Stimulated activated CD4-positive, alpha-beta T cell treated with anti-CD3 and anti-CD28 coated beads, TNF-alpha, amount 100 ng/mL, for 1 hour (primary cell): ENCODE results near the gene C1QTNF3.
"Not testable (repeated sequence)": the region's sequence is repeated elsewhere in the genome, so short reads cannot be mapped to it uniquely, and the experiment has no call there.

Source experiments
- DNase-seq, 3 donors: peaks; one replicate each; pipeline ENCODE4 v3.0.0-alpha.2; 2020; ENCODE audit warnings: low read depth in 3 of 3, low spot score in 1 of 3

The C1QTNF3 gene

GRCh38 chr5:34026089-34026761 lies 16.8 kb downstream of the C1QTNF3 start:
- no peak for DNase-seq

- DNase-seq: no peak
These were observed 20.8 kb downstream of the C1QTNF3 start for GRCh38 chr5:34022121-34022705.

- no peak for DNase-seq
These were observed 21.7 kb downstream of the C1QTNF3 start for GRCh38 chr5:34021334-34021733.

- no peak for DNase-seq
These were observed 22.3 kb downstream of the C1QTNF3 start for GRCh38 chr5:34020726-34021125.

GRCh38 chr5:34017254-34017653 lies 25.8 kb downstream of the C1QTNF3 start:
- DNase-seq: no peak

DNA sequence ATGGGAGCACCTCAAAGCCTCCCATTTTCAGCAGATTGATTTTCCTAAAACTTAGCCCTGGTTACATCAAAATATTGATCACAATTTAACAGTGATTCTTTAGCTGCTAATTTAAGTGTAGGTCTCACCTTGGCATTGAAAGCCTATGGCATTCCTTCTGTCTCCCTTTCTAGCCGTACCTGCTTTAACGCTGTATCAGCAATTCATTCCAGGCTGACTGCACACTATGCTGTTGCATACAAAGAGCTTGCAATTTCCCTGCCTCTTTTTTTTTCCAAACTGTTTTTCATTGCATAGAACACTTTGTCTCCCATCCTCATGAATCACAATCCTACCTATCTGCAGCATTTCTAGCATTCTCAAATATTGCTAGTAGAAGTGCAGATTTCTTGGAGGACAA lies 26.3 kb downstream of the C1QTNF3 start:
- DNase-seq: no peak

DNA sequence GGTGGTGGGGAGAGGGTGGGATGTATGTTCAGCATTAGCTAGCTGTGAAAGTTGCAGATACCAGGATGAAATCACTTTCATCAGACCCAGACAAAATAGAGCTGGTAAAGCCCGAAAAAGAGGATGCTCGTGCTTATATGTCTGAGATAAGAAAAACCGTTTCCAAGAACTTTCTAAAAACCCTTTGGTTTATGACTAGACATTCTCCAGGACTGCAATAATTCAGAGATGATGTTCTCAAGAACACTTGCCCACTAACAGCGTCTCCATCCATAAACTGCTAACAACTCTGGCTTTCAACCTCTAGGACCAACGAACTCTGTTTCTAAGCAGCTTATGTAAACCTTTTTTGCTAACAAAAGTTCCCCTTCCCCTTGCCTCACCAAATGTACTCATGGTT lies 26.8 kb downstream of the C1QTNF3 start:
- DNase-seq: no peak

- DNase-seq: no peak
These were observed 27.7 kb downstream of the C1QTNF3 start for GRCh38 chr5:34015120-34015822.

- DNase-seq: no peak
These were observed 28.4 kb downstream of the C1QTNF3 start for GRCh38 chr5:34014626-34015025.

GRCh38 chr5:34013547-34013946 lies 29.5 kb downstream of the C1QTNF3 start:
- no peak for DNase-seq

- no peak for DNase-seq
These were observed 30.2 kb downstream of the C1QTNF3 start for GRCh38 chr5:34012791-34013190.

DNA sequence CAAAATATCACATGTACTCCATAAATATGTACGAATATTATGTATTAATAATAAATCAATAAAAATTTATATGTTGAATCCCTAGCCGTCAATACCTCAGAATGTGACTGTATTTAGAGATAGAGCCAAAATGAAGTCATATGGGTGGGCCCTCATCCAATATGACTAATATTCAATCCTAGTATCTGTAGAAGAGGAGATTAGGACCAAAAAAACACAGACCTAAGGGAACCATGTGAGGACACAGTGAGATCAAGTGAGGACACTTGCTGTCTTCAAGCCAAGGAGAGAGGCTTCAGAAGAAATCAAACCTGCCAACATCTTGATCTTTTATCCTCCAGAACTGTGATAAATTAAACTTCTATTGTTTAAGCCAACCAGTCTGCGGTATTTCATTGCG lies 31.5 kb downstream of the C1QTNF3 start:
- DNase-seq: no peak

DNA sequence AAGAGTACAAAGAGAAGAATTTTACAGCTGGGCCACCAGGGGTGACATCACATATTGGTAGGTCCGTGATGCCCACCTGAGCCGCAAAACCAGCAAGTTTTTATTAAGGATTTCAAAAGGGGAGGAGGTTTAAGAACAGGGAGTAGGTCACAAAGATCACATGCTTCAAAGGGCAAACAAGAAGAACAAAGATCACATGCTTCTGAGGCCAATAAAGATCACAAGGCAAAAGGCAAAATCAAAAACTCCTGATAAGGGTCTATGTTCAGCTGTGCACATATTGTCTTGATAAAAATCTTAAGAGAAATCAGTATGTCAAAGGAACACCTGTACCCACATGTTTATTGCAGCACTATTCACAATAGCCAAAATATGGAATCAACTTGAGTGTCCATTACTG lies 32.9 kb downstream of the C1QTNF3 start:
- not testable (repeated sequence) for DNase-seq

DNA sequence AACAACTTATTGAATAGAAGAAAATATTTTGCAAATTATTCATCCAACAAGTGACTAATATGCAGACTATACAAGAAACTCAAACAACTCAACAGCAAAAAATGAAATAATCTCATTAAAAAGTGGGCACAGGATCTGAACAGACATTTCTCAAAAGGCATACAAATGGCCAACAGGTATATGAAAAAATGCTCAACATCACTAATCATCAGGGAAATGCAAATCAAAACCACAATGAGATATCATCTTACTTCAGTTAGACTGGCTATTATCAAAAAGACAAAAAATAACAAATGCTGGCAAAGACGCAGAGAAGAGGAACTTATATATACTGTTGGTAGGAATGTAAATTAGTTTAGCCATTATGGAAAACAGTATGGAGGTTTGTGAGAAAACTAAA lies 33.4 kb downstream of the C1QTNF3 start:
- no peak for DNase-seq

DNA sequence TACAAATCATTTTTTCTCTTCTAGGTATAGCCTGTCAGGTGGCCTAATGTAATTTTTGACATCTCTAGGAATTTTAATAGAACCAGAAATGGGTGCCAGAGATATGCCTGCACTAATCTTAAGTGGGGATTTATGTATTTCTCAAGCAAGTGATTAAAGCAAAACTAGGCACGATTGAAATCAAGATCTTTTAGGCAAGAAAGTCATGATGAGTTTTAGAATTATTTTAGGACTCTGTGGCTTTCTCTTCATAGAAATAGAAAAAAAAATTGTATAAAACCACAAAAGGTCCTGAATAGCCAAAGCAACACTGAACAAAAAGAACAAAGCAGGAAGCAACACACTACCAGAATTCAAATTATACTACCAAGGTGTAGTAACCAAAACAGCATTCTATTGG lies 34.2 kb downstream of the C1QTNF3 start:
- DNase-seq: no peak

DNA sequence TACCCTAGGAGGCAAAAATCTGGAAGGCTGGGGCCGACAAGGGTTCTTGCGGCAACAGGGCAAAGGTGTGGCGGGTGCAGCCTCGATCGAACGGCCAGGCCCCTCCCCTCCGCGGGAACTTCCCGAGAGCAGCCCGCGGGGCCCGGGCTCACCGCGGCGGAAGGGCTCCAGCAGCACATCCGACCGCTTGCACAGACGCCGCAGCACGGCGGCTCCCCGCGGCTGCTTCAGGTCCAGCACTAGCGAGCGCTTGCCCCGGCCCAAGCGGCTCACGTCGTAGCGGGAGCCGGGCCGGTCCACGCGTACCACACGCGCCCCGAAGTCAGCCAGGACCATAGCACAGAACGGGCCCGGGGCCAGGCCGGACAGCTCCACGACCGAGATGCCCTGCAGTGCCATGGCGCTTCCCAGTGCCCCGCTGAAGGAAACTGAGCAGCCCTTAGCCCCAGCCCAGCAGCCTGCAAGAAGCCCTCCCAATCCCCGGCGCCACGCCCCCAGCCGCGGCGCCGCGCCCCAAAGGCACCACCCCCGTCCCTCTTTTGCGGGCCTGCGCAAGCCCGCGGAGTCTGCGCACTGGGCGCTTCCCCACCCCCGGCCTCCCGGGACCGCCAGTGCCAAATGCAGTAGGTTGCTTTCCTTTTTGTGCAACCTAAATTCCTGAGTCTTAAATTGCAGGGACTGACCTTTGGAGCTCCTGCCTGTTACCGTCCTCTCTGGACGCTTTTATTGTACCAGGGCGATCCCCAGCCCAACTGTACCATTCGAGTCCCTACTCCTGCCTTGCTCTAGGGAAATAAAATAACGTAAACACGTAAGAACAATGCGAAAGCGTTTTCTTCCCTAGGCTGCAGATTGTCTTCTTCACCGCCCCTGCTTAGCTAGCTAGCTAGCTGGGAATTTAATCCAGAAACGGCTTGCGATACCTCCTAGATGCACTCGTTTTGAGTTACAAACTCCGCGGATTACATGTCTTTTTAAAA lies 35.1 kb downstream of the C1QTNF3 start, which contains the start of gene AMACR:
AMACR (minus strand) TSS at position 430 of the 980 bp plus-strand sequence; CDS start at position 399, 31 bp downstream.
- peak; percentile 54 to 86 (median 78) for DNase-seq

DNA sequence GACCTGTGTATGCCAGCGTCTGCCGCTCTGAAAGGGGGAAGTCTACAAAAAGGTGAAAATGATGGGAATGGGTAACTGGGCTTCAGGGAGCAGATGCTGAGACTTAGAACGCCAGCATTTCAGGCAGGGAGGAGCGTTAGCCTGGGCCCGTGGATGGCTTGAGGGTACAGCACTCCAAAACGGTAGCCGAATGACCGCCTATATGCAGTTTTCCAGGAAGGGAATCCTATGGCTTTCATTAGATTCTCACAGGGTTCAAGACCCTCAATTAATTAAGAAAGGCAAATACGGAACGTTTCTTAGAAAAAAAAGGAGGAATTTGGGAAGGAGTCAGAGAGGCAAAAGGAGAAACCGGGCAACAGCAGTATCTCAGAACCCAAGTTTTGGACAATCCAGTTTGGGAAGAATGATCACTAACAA lies 35.8 kb downstream of the C1QTNF3 start:
- no peak for DNase-seq

DNA sequence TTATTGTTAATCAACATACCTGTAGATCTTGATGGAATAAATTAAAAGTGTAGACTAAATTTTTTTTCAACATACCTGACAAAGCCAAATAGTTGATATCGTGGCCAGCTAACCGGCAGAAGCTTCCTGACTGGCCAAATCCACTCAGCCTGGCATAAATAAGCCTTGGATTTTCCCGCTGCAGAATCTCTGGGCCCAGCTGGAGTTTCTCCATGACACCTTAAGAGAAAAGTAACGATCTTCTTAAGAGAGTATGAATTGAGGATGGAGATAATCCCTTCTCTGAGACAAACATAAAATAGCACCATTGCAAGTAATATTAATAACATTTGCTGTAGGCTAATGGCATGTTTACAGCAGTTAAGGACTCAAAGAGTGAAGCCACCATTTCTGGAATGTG lies 37.3 kb downstream of the C1QTNF3 start:
- no peak for DNase-seq

DNA sequence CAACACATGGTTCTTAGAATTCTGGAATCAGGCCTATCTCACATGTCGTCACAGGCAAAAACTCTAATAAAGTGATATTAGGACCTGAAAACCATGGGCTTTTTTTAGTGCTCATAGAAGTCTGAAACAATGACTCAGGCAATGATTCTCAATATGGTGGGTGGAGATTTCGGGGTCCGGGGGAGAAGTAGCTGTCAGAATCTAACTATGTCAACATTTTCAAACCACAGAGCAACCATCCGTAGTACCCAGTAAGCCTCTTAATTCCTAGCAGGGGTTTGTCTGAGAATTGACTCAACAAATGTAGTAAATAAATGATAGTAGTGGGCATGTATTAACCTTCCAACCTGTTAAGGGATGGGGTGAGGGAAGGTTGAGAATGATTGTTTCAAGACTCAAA lies 37.8 kb downstream of the C1QTNF3 start:
- DNase-seq: no peak

DNA sequence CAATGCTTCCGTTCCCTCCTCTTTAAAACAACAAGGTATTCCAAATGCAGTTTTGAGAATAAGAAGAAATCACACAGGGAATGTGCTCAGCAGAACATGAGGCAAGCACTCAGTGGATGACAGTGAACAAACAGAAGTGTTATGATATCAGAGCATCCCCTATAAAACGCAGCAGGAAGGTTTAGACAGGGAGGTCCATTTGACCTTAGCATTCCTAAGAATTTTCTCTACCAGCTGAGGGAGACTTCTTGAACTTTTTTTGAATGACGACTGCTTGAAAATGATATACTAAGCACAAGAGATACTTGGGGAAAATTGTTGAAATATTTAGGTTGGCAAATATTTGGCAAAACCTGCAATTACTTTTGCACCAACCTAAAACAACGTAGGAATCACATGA lies 39.1 kb downstream of the C1QTNF3 start:
- no peak for DNase-seq

GRCh38 chr5:34002629-34003328 lies 40.2 kb downstream of the C1QTNF3 start:
- no peak for DNase-seq
